ENCODE measurements around the gene PSME1. TPM values are rescaled to one million over a fixed set of nuclear protein-coding genes. Genes with fewer than 3 reads are reported as not detected.

PSME1 gene
- total and polyA plus RNA-seq, 2 of the 13 experiments (the other 11 are each of a cell fraction or from before 2014, with no cell fraction given): 159 to 608 TPM

DNA sequence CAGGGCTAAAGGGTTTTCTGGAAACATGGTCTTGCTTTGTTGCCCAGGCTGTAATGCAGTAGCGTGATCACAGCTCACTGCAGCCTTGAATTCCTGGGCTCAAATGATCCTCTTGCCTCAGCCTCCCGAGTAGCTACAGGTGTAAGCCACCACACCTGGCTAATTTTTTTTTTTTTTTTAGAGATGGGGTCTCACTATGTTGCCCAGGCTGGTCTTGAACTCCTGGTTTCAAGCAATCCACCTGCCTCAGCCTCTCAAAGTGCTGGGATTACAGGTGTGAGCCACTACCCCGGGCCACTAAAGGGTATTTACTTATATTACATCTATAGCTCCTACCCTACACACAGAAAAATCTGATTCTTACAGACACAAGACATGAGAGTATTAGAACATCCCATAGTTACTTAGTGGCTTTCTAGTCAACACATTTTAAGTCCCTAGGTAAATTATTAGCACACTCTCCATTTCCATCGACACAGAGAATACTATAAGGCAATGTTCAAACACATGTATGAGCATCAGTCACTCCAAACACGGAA lies 27.6 kb upstream of the PSME1 start (continued):
- no peak for TF ChIP-seq MTF1 (CRISPR knock-in tag; IDR thresholded peaks at IDR 0.05)
- TF ChIP-seq TFE3 (CRISPR knock-in tag; IDR thresholded peaks at IDR 0.05): no peak
- TF ChIP-seq FOXC1 (CRISPR knock-in tag; IDR thresholded peaks at IDR 0.05; ENCODE audit: borderline replicate concordance): peak; percentile 22; the same call in 1 of the 2 replicates
- TF ChIP-seq ZFP36L2 (CRISPR knock-in tag; IDR thresholded peaks at IDR 0.05): no peak
- TF ChIP-seq ZNF326 (CRISPR knock-in tag; IDR thresholded peaks at IDR 0.05; ENCODE audit: borderline replicate concordance): no peak
- no peak for TF ChIP-seq TAF1 (CRISPR knock-in tag; IDR thresholded peaks at IDR 0.05)
- TF ChIP-seq ZNF572 (CRISPR knock-in tag; IDR thresholded peaks at IDR 0.05): no peak
- peak; percentile 10; the same call in 1 of the 2 replicates for TF ChIP-seq UBTF (CRISPR knock-in tag; IDR thresholded peaks at IDR 0.05)
- TF ChIP-seq NFATC3 (CRISPR knock-in tag; IDR thresholded peaks at IDR 0.05): no peak
- no peak for TF ChIP-seq PRPF4 (IDR thresholded peaks at IDR 0.05; ENCODE audit: low read depth, low read length, poor library complexity, severe bottlenecking)
- no peak for TF ChIP-seq SUZ12 (IDR thresholded peaks at IDR 0.05; ENCODE audit: low read depth, low read length)
- TF ChIP-seq HHEX (CRISPR knock-in tag; IDR thresholded peaks at IDR 0.05): peak; percentile 5; the same call in 1 of the 2 replicates
- TF ChIP-seq, protein P1, sequence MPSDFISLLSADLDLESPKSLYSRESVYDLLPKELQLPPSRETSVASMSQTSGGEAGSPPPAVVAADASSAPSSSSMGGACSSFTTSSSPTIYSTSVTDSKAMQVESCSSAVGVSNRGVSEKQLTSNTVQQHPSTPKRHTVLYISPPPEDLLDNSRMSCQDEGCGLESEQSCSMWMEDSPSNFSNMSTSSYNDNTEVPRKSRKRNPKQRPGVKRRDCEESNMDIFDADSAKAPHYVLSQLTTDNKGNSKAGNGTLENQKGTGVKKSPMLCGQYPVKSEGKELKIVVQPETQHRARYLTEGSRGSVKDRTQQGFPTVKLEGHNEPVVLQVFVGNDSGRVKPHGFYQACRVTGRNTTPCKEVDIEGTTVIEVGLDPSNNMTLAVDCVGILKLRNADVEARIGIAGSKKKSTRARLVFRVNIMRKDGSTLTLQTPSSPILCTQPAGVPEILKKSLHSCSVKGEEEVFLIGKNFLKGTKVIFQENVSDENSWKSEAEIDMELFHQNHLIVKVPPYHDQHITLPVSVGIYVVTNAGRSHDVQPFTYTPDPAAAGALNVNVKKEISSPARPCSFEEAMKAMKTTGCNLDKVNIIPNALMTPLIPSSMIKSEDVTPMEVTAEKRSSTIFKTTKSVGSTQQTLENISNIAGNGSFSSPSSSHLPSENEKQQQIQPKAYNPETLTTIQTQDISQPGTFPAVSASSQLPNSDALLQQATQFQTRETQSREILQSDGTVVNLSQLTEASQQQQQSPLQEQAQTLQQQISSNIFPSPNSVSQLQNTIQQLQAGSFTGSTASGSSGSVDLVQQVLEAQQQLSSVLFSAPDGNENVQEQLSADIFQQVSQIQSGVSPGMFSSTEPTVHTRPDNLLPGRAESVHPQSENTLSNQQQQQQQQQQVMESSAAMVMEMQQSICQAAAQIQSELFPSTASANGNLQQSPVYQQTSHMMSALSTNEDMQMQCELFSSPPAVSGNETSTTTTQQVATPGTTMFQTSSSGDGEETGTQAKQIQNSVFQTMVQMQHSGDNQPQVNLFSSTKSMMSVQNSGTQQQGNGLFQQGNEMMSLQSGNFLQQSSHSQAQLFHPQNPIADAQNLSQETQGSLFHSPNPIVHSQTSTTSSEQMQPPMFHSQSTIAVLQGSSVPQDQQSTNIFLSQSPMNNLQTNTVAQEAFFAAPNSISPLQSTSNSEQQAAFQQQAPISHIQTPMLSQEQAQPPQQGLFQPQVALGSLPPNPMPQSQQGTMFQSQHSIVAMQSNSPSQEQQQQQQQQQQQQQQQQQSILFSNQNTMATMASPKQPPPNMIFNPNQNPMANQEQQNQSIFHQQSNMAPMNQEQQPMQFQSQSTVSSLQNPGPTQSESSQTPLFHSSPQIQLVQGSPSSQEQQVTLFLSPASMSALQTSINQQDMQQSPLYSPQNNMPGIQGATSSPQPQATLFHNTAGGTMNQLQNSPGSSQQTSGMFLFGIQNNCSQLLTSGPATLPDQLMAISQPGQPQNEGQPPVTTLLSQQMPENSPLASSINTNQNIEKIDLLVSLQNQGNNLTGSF (CRISPR knock-in tag; IDR thresholded peaks at IDR 0.05): no peak
- no peak for TF ChIP-seq CEBPG (CRISPR knock-in tag; IDR thresholded peaks at IDR 0.05)
- TF ChIP-seq ZNF563 (CRISPR knock-in tag; IDR thresholded peaks at IDR 0.05): no peak
- TF ChIP-seq ZNF343 (CRISPR knock-in tag; IDR thresholded peaks at IDR 0.05): 0 out of 2 replicates have a peak, but pooled peaks have one; percentile 10
- TF ChIP-seq HDAC2 (CRISPR knock-in tag; IDR thresholded peaks at IDR 0.05): no peak
- TF ChIP-seq ZBTB44 (CRISPR knock-in tag; IDR thresholded peaks at IDR 0.05): no peak
- TF ChIP-seq ZNF275 (CRISPR knock-in tag; IDR thresholded peaks at IDR 0.05; ENCODE audit: borderline replicate concordance): peak; percentile 40; the same call in 1 of the 2 replicates

All from HepG2 (cell line).